Esophagus (tissue), 2 donors: ENCODE data around the gene RBM26. TPM values are rescaled to one million over a fixed set of nuclear protein-coding genes. Genes with fewer than 3 reads are reported as not detected.
A peak's percentile ranks its signal among the peaks of the same experiment; 100 is the strongest.

Experiments
- H3K27ac ChIP-seq, 2 donors: one replicate each; pipeline ENCODE4 v1.5.1; 2013; ENCODE audit warnings: low read depth in 2 of 2, mild to moderate bottlenecking in 2 of 2, inconsistent platforms in 1 of 2, low read length in 1 of 2, moderate library complexity in 1 of 2
- H3K27me3 ChIP-seq, 2 donors: one replicate each; pipeline ENCODE4 v1.6.1; 2013; ENCODE audit warnings: low read length in 2 of 2, control low read depth in 1 of 2, mild to moderate bottlenecking in 1 of 2; ENCODE audit not compliant: insufficient read depth in 2 of 2, control insufficient read depth in 1 of 2
- H3K36me3 ChIP-seq, 2 donors: one replicate each; pipeline ENCODE4 v1.6.1; 2013; ENCODE audit warnings: low read length in 1 of 2; ENCODE audit not compliant: control insufficient read depth in 2 of 2, insufficient read depth in 2 of 2
- H3K4me1 ChIP-seq, 2 donors: one replicate each; pipeline ENCODE4 v1.6.1; 2013; ENCODE audit warnings: low read length in 1 of 2; ENCODE audit not compliant: control insufficient read depth in 2 of 2, insufficient read depth in 2 of 2
- H3K4me3 ChIP-seq, 2 donors: one replicate each; pipeline ENCODE4 v1.5.1; 2013; ENCODE audit warnings: low read length in 2 of 2, mild to moderate bottlenecking in 2 of 2, low read depth in 1 of 2, moderate library complexity in 1 of 2
- H3K9me3 ChIP-seq, 2 donors: one replicate each; pipeline ENCODE4 v1.6.1; 2013; ENCODE audit warnings: mild to moderate bottlenecking in 2 of 2, low read depth in 1 of 2, low read length in 1 of 2, moderate library complexity in 1 of 2; ENCODE audit not compliant: control insufficient read depth in 2 of 2, insufficient read depth in 1 of 2
- WGBS, 2 donors: extraction: QIAGEN DNeasy Blood & Tissue Kit; methylation state at CpG; one replicate each; pipeline ENCODE4 v1.1.7; 2013; 5-methylcytosine and 5-hydroxymethylcytosine counted together
- polyA plus RNA-seq, 2 donors: library from polyadenylated mRNA; stranded (reverse); fragments of 200-250 nt; gene quantifications; one replicate each; pipeline ENCODE4 v1.2.3, GENCODE V29; 2013
- donor health status: healthy with polysubstance abuse.
- donor health status: Bipolar disorder and iron deficiency.

Gene RBM26
- polyA plus RNA-seq, 2 donors: 11.1 to 24.3 TPM

DNA sequence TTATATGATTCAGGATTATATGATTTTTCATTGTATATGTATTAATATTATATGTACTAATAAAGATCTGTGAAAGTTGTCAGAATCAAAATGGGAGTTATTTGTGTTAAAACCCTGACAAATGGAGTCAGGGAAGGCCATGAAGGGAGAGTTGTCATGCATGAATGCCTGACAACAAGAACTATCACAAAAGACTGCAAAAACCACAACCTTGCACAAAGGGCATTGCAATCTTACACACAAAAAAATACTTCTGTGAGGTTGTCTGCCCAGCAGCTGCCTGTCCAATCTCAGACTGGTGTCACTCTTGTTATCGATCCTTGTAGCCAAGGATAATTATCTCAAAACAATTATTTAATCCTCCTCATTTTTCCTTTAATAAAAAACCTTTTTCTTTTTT, 21.2 kb upstream of the RBM26 start:
- WGBS, 2 donors: 62 to 88% methylated on average over 1 of the region's 1 CpG
- Histone ChIP-seq H3K4me3 (no peak overlapping the region), H3K27ac (no peak overlapping the region), H3K4me1 (no peaks in the 10 kb centered on the region), H3K27me3 (no peaks in the 10 kb centered on the region), H3K36me3 (no peaks in the 10 kb centered on the region), H3K9me3 (peaks cover 0 to 3% of the 10 kb centered on the region in 2 donors)

DNA sequence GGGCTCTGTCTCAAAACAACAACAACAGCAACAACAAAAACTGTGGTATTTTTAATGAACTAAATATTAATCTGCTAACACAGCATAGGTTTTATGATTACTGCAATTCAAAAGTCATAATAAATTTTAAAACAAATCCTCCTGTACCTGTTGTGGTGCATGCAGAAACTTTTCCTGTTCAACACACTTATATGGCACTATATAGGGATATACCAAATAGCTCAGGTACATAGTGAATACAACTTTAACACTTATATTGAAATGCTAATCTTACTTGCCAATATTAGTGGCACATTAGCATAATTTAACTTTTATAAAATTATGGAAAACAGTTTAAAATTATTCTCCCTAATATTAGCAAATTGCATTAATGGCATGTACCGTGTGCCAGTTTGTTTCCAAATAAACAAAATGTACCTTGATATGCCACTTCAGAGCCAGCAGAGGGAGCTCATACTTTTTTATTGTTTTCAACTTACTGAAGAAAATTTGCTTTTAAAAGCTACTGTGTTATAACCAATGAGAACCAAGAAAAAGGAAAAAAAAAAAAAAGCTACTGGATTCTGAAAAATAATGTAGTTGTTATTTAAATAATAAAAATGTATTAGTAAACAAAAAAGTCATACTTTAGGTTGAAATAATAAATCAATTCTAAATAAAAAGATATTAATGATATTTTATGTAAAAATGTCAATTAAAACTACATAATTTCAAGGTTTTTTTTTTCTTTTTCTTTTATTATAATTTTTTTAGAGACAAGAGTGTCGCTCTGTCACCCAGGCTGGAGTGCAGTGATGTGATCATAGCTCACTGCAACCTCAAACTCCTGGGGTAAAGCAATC, 18.0 kb upstream of the RBM26 start:
- no peaks in the 10 kb centered on the region for H3K27me3 ChIP-seq
- 27 to 28% methylated on average over 2 of the region's 2 CpGs for WGBS, 2 donors
- H3K4me3 ChIP-seq: no peak overlapping the region
- no peak overlapping the region for H3K27ac ChIP-seq
- no peaks in the 10 kb centered on the region for H3K4me1 ChIP-seq
- H3K9me3 ChIP-seq: no peaks in the 10 kb centered on the region
- H3K36me3 ChIP-seq: no peaks in the 10 kb centered on the region

GRCh38 chr13:79423340-79423739, 17.3 kb upstream of the RBM26 start:
- WGBS, 2 donors: 91 to 93% methylated on average over 4 of the region's 4 CpGs
- H3K4me3 ChIP-seq: no peak overlapping the region
- no peaks in the 10 kb centered on the region for H3K36me3 ChIP-seq
- H3K9me3 ChIP-seq: no peaks in the 10 kb centered on the region
- no peaks in the 10 kb centered on the region for H3K4me1 ChIP-seq
- H3K27ac ChIP-seq: no peak overlapping the region
- no peaks in the 10 kb centered on the region for H3K27me3 ChIP-seq

- Histone ChIP-seq H3K27me3 (no peaks in the 10 kb centered on the region), H3K27ac (no peak overlapping the region), H3K4me3 (no peak overlapping the region), H3K4me1 (no peaks in the 10 kb centered on the region), H3K9me3 (no peaks in the 10 kb centered on the region), H3K36me3 (no peaks in the 10 kb centered on the region)
- WGBS, 2 donors: 98 to 100% methylated on average over 1 of the region's 1 CpG
These were observed 13.3 kb upstream of the RBM26 start for GRCh38 chr13:79419365-79419764.

- H3K36me3 ChIP-seq: no peaks in the 10 kb centered on the region
- H3K9me3 ChIP-seq: no peaks in the 10 kb centered on the region
- H3K27me3 ChIP-seq: no peaks in the 10 kb centered on the region
- no peak overlapping the region for H3K4me3 ChIP-seq
- no peaks in the 10 kb centered on the region for H3K4me1 ChIP-seq
- no peak overlapping the region for H3K27ac ChIP-seq
These were observed 11.7 kb upstream of the RBM26 start for GRCh38 chr13:79417741-79418140.

DNA sequence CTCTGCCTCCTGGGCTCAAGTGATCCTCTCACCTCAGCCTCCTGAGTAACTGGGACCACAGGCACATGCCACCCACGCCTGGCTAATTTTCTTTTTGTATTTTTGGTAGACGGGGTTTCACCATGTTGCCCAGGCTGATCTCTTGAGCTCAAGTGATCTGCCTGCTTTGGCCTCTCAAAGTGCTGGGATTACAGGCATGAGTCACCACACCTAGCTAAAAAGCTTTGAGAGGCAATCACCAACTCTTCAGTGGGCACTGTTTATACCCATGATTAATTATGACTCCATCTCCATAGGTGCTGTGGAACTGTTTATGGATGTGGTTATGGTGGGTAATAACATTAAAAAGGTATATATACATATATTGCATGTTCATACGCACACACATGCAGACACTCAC, 7.5 kb upstream of the RBM26 start:
- H3K27me3 ChIP-seq: no peaks in the 10 kb centered on the region
- no peak overlapping the region for H3K27ac ChIP-seq
- 74 to 87% methylated on average over 3 of the region's 3 CpGs for WGBS, 2 donors
- H3K9me3 ChIP-seq: no peaks in the 10 kb centered on the region
- H3K36me3 ChIP-seq: no peaks in the 10 kb centered on the region
- H3K4me1 ChIP-seq: no peaks in the 10 kb centered on the region
- H3K4me3 ChIP-seq: no peak overlapping the region

- Histone ChIP-seq H3K9me3 (no peaks in the 10 kb centered on the region), H3K4me1 (no peaks in the 10 kb centered on the region), H3K27me3 (no peaks in the 10 kb centered on the region), H3K36me3 (no peaks in the 10 kb centered on the region), H3K4me3 (no peak overlapping the region), H3K27ac (no peak overlapping the region)
- WGBS, 2 donors: 58 to 71% methylated on average over 4 of the region's 4 CpGs
These were observed 3.8 kb upstream of the RBM26 start for GRCh38 chr13:79409828-79410227.

DNA sequence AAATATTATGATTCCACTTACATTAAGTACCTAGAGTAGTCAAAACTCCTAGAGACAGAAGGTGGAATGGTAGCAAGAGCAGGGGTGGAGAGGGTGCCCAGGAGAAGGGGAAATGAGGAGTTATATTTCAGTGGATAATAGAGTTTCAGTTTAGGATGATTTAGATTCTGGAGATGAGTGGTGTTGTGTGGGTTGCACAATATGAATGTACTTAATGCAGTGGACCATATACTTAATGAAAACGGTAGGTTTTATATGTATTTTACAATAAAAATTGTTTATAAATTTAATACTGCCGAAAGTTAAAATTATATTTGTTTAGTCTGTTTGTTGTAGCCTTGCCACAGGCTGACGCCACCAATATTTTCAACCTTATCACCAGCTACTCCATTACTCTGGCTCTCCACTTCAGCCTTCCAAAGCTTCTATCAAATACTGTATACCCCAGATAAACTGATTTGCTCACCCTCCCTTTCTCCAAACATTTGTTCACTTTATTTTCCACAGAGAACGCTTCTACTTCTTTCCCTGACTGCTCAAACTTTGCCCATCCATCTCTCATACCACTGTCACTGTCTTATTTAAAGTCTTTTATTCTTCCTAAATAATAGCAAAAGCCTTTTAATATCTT, 1.4 kb upstream of the RBM26 start:
- no peak overlapping the region for H3K27ac ChIP-seq
- no peaks in the 10 kb centered on the region for H3K9me3 ChIP-seq
- 82 to 90% methylated on average over 4 of the region's 4 CpGs for WGBS, 2 donors
- no peaks in the 10 kb centered on the region for H3K27me3 ChIP-seq
- H3K4me1 ChIP-seq: no peaks in the 10 kb centered on the region
- no peaks in the 10 kb centered on the region for H3K36me3 ChIP-seq
- H3K4me3 ChIP-seq: peak overlapping the region in 1 of 2 donors; percentile 98

- WGBS, 2 donors: 3 to 4% methylated on average over 4 of the region's 4 CpGs
- Histone ChIP-seq H3K4me3 (peak overlapping the region; percentile 73 to 98), H3K27me3 (no peaks in the 10 kb centered on the region), H3K36me3 (no peaks in the 10 kb centered on the region), H3K4me1 (no peaks in the 10 kb centered on the region), H3K9me3 (no peaks in the 10 kb centered on the region), H3K27ac (peak overlapping the region; percentile 94 to 97)
These were observed 498 bp upstream of the RBM26 start for GRCh38 chr13:79406597-79406908.

GRCh38 chr13:79405501-79405830, 589 bp downstream of the RBM26 start:
- Histone ChIP-seq H3K4me1 (no peaks in the 10 kb centered on the region), H3K9me3 (no peaks in the 10 kb centered on the region)

More at GRCh38 chr13:79405501-79405830, 589 bp downstream of the RBM26 start:
- Histone ChIP-seq H3K27ac (peak overlapping the region; percentile 94 to 97), H3K4me3 (peak overlapping the region; percentile 73 to 98), H3K27me3 (no peaks in the 10 kb centered on the region), H3K36me3 (no peaks in the 10 kb centered on the region)
- 0 to 1% methylated on average over 19 of the region's 19 CpGs for WGBS, 2 donors
